GM18909 (cell line): ENCODE data around the gene PTPRD.
A peak's percentile ranks its signal among the peaks of the same experiment; 100 is the strongest.

Source experiments
- ATAC-seq: cut with Tn5 transposase; IDR thresholded peaks from one replicate; pipeline ENCODE4 v1.9.1; 2021; ENCODE audit warnings: mild to moderate bottlenecking; ENCODE audit not compliant: unreplicated experiment, poor library complexity

PTPRD gene

DNA sequence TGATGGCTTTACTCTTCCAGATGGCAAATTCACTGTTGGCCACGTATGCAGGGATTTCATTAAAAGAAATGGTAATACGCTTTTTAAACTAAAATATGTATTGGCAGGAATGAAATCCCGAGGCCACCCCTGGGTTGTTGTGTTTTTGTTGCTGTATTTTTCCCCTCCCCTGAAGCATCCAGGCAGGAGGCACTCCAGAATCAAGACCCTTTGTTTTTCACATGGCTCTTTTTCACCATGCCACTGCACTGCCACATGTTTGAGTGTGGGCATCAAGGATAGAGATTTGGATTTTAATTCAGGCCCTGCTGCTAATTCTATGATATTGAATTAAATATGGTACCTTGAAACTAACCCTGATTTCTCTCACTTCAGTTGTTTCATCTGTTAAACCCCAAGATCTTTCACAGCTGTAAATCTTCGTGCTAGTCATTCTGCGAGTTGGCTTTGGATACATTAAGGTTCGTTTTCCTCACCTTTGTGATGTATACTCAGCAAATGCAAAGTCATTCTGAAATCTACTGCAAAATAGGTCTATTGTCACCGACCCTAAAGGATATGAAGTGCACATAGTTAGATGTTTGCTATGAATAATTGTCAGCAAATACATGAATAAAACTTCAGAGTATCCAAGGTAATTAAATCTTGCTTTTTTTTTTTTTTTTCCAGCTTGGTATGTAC lies 533.4 kb downstream of the PTPRD start:
- ATAC-seq, result peak; percentile 76

DNA sequence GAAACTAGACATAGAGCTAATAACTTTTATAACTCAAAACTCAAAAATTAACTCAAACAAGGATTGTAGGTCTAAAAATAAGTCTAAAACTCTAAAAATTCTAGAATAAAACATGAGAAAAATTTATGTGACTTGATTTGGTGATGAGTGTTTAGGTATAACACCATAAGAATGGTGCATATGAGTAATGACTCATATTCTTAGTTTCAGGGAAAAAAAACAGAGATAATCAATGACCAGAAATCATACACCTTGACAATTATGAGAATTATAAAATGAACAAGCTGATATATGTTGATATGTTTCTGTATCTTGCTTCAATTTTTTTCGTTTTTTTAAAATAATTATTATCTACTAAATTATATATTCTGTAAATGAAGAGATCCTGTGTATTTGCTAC lies 541.2 kb downstream of the PTPRD start:
- peak; percentile 67 for ATAC-seq

DNA sequence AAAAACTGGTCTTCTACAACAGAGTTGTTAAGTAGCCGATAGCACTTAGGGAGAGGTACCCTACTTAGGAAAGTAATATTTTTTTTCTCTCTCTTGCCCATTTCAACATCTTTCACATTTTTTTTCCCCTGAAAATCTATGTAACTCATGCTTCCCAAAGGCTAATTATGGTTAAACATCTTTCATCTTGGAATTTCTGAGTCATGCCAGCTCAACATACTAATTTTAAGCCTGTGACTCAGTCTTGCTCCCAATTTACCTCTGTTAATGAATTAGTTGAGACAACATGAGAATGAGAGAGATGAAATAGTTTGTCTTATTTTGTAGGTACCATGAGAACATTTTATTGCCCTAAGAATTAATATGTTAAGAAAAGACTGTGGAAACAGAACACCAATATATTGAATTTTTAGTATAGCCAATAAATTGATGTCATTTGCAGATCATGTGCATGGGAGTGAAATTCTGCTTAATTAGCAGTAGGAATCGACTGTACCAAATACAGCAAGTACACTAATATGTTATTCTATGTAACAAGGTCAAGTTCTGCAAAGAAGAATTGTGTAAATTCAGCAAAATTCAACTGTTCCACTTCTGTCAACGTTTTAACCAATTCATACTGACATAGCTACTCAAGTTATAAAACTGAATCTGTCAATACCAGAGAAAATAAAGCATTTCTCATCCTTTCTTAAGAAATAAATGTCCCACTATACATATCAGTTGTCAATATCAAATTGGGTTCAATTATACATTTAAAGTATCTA lies 550.0 kb downstream of the PTPRD start:
- ATAC-seq, result no peak

DNA sequence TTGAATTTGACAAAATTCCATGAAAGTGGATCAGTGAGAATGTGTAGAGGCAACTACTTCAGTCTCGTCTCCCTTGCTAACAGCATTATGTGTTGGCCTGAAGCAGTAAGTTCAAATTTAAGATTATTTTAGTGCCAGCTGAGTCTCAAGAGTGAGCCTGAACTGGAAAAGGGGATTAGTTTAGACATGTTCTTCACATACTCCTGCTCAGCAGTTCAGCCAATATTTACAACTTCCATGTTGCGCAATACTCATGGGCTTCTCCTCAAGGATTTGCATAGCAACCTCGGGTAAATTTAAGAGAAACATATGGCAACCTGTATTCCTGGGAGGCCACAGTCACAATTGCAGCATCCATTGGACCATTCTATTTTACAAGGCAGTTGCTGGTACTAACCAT lies 553.8 kb downstream of the PTPRD start:
- no peak for ATAC-seq

DNA sequence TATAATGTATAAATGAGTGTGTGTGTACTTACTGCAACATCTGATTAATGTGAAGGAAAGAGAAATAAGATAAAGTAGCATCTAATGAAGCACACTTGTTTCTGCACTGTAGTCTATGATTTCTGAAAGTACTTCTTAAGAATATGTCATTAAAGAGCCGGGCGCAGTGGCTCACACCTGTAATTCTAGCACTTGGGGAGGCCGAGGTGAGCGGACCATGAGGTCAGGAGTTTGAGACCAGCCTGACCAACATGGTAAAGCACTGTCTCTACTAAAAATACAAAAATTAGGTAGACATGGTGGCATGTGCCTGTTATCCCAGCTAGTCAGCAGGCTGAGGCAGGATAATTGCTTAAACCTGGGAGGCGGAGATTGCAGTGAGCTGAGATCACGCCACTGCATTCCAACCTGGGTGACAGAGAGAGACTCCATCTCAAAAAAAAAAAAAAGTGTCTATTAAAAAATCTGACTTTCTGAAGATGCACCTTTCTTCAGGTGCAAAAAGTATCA lies 556.9 kb downstream of the PTPRD start:
- no peak for ATAC-seq

DNA sequence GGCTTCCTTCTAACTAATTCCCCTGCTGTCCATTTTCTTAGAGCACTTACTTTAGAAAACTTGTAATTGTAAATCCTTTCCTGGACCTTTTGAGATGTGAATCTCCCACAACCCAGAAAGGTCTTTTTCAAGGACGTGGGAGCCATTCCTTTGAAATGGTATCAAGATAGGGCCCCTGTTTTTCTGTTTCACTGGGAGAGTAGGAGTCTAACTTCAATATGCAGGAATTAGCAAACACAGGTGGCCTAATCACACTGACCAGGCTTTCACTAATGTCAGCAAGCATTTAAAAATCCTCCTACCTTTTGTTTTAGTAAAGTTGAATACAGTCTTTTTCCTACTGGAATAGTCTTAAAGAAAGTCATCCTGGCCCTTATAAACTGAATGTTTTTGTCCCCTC lies 558.3 kb downstream of the PTPRD start:
- no peak for ATAC-seq

DNA sequence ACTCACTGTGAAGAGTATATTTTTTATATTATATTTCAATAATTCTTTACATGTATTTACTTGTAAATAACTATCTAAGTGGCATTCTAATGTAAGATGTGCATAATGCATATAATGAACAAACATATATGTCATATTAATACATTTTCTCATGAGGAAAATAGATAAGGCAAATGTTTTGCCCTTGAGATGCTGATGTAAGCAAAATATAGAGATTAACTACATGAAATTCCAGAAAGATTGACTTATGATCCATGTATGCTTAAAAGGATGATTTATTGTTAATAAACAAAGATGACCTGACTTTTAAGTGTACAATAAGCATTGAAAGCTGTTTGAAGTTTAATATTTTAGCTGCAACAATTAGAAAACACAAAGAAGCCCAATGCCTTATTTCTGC lies 559.9 kb downstream of the PTPRD start:
- no peak for ATAC-seq

DNA sequence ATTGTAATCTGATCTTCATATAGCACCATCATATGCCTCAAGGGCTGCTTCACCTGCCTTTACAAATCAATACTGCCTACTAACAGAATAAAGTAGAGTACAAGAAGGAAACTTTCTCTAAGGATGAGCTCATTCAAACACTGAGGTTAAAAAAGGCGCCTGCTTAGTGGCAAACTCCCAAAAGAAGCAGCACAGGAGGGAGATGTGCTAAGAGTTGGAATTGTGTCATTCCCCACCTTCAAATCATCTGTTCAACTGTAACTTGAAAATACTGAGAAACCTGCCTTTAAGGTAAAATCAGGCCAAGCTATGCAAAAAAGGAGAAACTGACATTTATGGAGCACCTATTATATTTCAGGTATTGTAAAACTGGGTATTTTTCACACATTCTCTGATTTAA lies 560.6 kb downstream of the PTPRD start:
- ATAC-seq, result no peak

DNA sequence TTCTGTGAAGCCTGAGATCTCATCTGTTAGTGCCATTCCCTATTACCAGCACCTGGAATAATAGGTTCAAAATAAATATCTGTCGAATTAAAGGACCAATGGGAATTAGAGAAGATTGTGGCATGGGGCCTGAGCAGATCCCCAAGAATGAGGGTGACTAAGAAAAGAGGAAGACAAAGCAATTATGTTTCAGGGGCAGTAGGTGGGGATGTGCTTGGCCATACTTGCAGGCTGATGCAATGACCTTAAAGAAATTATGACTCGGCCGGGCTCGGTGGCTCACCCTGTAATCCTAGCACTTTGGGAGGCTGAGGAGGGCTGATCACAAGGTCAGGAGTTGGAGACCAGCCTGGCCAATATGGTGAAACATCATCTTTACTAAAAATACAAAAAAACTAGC lies 562.8 kb downstream of the PTPRD start:
- no peak for ATAC-seq

DNA sequence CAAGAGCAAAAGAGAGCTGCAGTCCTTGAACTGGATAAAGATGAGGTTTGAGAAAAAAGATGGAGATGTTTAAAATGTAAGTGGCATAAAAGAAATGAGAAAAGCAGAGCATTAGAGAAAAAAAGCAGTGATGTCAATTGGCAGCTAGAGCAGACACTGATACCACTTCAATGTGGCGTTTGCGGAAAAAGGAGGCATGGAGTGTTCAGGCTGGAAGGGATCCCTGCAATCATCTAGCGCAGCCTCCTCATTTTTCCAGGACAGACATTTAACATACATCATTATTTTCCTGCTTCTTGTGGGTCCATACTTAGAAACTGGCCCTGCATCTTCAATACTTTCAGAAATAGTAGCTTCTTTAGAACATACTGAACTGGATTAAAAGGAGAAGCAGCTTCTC lies 563.8 kb downstream of the PTPRD start:
- ATAC-seq, result no peak

DNA sequence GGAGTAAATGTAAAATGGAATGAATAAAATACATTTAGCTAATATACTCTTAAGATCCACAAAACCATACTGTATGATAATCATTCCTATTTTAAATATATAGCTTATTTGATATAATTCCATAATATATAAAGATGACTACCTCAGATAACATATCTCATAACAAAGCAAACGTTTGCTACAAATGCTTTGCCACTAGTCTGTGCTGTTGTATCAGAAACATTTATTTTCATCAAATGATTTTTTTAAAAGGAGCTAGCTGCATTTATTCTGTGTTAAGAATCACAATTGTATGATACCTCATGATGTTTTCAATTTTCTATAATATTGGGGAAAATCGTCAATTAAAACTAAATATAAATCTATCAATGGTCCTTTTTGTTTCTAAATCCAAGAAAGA lies 567.2 kb downstream of the PTPRD start:
- no peak for ATAC-seq

DNA sequence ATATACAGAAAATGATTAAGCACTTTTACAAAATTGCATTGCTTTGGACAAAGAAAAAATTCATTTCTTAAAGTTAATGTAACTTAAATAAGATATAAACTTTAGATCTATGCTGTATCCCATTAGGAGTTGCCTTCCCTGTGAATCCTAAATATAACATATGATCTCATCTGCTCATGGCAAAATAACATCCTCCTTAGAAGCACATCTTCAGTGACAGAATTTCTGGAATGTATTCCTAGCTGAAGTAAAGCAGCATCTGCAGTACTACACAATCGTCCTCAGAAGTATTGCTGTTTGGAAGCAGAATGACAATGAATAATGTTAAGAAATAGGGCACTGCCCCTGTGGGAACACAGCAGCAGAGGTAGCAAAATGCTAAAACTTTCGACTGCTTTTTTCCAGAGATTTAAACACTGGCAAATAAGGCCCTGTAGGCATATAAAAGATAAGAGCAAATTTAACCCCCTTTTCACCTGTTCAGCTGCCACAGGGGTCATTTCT lies 571.0 kb downstream of the PTPRD start:
- no peak for ATAC-seq

DNA sequence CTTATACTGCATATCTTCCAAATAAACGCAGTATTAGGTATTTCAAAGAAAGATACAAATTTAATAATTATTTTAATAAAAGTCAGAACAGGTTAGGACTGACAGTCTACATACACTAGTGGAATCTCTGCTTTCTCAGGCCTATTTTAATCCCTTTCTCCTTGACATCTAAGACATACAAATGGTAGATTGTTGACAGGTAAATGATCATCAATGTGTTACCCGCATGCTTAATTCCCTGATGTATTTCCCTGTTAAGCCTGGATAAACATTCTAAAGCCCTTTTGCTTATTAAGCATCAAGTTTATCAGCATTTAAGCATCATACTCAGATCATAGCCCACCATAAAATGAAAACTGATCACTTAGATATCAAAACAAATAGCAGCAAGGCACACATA lies 576.7 kb downstream of the PTPRD start:
- no peak for ATAC-seq

DNA sequence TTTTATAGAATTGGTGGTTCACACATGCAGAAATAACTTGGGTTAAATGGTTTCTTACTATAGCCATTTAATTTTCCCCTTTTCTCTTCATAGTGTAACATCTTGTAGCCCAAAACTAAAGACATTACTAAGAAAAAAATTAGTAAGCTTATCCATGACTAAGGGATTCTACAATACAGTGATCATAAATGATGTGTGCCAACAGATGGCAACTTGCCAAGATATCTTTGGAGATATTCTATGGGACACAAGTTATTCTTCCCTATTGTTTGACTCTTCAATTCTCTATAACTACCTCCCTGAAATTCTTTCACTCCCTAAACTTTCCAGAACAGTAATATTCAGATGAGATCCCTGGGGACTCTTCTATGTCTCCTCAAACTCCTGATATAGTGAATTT lies 580.6 kb downstream of the PTPRD start:
- ATAC-seq, result no peak

DNA sequence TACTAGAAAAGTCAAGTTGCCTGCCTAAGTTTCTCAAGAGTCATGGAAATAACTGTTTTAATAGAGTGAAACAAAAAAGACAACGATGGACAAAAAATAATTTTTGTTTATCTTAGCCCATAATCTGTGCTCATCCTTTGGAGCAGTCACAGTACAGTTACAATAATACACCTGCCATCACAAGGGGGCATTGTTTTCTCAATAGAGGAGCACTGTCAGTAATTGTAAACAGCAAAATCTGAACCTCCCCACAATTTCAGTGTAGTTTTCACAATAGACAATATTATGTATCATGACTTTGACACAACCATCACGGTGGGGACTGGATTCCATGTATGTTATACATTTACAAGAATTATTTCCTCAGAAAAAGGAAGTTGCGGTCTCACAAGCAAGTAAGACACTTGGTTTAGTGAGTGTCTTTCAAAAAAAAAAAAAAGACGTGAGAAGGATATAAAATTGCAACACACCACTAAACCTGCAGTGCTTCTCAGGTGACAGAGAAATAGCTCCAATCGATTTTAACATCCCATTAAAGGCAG lies 586.3 kb downstream of the PTPRD start:
- ATAC-seq, result no peak

DNA sequence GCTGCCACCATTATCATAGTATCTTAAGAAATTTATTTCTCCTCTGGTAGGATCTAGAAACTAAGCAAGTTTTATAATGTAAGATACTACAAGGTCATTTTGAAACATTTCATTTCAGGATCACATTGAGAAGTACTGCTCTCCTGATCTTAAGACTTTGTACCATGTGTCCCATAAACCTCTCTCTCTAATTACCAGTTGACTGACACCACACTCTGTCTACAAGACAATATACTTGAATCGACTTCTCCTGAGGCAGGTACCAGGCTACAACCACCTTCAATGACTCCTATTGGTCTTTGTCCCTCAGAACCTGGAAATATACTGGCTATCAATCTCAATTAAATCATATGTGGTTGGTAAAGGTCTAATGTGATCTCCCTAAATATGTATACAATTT lies 597.0 kb downstream of the PTPRD start:
- ATAC-seq, result no peak

DNA sequence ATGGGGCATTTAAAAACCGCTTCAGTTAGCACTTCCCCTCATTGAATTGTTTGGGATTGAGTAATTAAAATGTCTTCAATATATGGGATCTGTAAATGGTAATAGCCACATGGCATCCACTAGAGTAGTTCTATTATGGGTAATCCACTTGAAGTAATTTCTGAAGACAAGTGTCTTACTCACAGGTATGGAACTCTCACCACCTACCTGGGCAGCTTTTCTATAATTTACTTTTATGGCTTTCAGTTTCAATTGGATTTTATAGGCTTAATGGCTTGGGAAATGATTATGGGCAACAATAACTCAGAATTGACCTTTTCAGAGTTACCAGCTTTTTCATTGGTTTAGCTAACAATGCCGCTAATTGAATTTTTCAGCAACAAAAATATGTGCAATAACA lies 597.9 kb downstream of the PTPRD start:
- no peak for ATAC-seq

DNA sequence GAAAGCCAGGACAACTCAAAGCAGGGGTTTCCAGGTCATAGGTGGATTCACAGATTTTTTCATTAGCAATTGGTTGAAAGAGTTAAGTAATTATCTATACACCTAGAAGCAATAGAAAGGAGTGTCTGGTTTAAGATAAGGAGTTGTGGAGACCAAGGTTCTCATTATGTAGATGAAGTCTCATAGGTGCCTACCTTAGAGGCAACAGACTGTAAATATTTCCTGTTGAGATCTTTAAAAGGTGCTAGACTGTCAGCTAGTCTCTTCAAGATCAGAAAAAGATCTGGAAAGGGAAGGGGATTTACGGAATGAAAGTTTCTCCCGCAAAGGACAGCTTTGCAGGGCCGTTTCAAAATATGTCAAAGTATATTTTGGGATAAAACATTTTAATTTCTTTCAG lies 603.4 kb downstream of the PTPRD start:
- ATAC-seq, result no peak

DNA sequence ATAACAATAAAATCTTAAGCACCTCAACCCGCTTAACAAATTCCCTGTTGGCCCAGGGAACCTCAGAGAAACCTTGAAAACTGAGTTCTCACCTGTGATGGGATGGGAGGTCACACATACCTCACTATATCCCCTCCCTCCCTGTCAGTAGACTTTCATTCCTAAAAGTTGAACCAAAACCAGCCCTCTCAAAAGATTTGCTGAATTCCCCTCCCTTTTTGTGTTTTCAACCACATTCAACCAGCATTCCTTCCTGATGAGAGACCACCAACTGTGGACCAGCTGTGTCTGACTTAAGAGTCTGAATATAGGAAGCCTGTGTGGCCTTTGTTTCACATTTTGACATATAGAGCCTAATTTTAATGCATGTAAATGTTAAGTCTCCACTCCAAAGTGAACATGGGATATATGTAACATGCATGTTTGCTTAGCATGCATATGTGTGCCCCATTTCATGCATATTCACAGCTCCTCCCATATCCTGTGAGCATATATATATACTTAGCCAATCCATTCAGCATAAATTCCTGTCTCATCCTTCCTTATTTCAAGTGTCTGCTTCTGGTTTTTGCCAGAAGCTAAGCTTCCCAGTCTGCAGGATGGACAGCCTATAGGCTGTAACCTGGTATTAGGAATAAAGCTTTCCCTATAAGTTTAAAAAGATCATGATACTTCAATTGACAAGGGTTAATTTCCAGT lies 604.6 kb downstream of the PTPRD start:
- no peak for ATAC-seq

DNA sequence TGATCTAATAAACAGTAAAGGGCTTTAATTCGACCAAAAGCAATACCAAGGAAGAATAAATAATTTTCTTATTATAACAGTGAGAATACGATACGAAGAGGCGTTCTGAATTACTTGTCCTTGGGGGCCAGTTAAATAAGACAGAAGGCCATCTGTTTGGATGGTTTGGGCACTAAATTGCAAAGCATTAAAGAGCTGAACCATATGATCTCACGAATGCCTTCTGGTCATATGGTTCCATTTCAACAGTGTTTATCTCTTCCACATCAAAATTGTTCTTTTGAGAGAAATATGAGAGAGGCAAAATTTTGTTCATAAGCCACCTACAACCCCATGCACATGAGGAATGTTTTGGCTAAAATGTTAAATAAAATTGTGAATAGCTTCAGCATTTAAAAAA lies 605.4 kb downstream of the PTPRD start:
- no peak for ATAC-seq

DNA sequence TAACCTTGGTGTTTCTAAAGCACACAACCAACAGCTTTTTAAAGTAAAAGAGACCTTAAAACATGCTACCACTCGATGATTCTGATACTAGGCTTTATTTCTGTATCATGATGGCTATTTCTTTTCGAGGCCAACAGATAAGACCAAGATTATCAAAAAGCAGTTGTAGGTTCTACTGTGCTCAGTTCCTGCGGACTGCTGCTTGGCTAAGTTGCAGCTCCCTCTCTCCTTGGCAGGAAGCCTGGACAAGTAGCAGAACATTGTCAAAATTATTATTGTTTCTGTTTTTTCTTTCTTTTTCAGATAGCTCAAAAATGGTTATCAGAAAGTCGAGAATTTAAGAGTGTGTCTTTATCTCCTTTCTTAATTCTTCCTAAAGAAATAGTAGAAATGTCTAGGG lies 607.6 kb downstream of the PTPRD start:
- ATAC-seq, result no peak
